Lower lobe of right lung (tissue), 2 donors: ENCODE results near the gene RAB6B. TPM values are rescaled to one million over a fixed set of nuclear protein-coding genes. Genes with fewer than 3 reads are reported as not detected.

Experiments
- ATAC-seq, 2 donors: fragments of 200-7000 bp; cut with Tn5 transposase; one replicate each; pipeline ENCODE4 v1.9.1; 2020 to 2022; ENCODE audit warnings: mild to moderate bottlenecking in 2 of 2, moderate library complexity in 2 of 2
- DNase-seq: peaks from one replicate; pipeline ENCODE4 v3.0.0-alpha.2; 2020
- H3K27ac ChIP-seq: fragments of 200-600 bp; one replicate; pipeline ENCODE4 v1.8.0; 2022
- H3K27me3 ChIP-seq: fragments of 200-600 bp; one replicate; pipeline ENCODE4 v1.8.0; 2022; ENCODE audit warnings: low read depth
- H3K36me3 ChIP-seq: fragments of 200-600 bp; one replicate; pipeline ENCODE4 v1.8.0; 2022; ENCODE audit warnings: mild to moderate bottlenecking
- H3K4me1 ChIP-seq: fragments of 200-600 bp; one replicate; pipeline ENCODE4 v1.8.0; 2022
- H3K4me3 ChIP-seq: fragments of 200-600 bp; one replicate; pipeline ENCODE4 v1.8.0; 2022; ENCODE audit warnings: mild to moderate bottlenecking
- H3K9me3 ChIP-seq: fragments of 200-600 bp; one replicate; pipeline ENCODE4 v1.8.0; 2022
- intact Hi-C: fragments of 100-400 bp; cut with DNase I; formaldehyde crosslinking; loops from one replicate; pipeline ENCODE4 v1.11.0; 2022
- total RNA-seq: library from RNA; stranded (reverse); fragmentation: NEBNext Ultra II Directional; extraction: Animal tissue kit (Norgen Biotek cat#: 25700); gene quantifications from one replicate; pipeline ENCODE4 v1.2.1, GENCODE V29; 2021
- TF ChIP-seq, protein P1 (sequence below): fragments of 200-600 bp; IDR thresholded peaks from one replicate; pipeline ENCODE4 v1.8.0; 2022; ENCODE audit warnings: antibody characterized with exemption, mild to moderate bottlenecking
- donor health status: DM: no; HTN: yes; CAD: no; lungs with severe emphysema.

Gene RAB6B
- total RNA-seq, 1 donor from 2014 or later = 5.5 TPM

DNA sequence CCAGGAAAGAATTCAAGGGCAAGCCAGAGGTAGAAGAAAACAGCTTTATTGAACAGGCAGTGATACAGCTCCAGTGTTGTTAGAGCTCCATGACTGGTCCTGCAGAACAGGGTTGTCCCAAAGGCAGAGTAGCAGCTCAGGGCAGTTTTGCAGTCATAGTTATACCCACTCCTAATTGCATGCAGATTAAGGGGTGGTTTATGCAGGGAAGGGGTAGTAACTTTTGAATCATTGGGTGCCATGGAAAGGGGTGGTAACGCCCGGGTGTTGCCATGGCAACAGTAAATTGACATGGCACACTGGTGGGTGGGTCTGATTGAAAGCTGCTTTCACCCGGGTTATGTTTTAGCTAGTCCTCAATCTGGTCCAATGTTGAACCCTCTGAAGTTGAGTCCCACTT is 9.7 kb upstream of the RAB6B start:
- Histone ChIP-seq H3K9me3 (no peaks in the 10 kb centered on the region), H3K27me3 (no peaks in the 10 kb centered on the region), H3K4me3 (no peak overlapping the region), H3K36me3 (no peaks in the 10 kb centered on the region), H3K27ac (no peak overlapping the region), H3K4me1 (no peaks in the 10 kb centered on the region)
- TF ChIP-seq, protein P1, sequence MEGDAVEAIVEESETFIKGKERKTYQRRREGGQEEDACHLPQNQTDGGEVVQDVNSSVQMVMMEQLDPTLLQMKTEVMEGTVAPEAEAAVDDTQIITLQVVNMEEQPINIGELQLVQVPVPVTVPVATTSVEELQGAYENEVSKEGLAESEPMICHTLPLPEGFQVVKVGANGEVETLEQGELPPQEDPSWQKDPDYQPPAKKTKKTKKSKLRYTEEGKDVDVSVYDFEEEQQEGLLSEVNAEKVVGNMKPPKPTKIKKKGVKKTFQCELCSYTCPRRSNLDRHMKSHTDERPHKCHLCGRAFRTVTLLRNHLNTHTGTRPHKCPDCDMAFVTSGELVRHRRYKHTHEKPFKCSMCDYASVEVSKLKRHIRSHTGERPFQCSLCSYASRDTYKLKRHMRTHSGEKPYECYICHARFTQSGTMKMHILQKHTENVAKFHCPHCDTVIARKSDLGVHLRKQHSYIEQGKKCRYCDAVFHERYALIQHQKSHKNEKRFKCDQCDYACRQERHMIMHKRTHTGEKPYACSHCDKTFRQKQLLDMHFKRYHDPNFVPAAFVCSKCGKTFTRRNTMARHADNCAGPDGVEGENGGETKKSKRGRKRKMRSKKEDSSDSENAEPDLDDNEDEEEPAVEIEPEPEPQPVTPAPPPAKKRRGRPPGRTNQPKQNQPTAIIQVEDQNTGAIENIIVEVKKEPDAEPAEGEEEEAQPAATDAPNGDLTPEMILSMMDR = no peak
- DNase-seq = no peak
- no peak for ATAC-seq
- intact Hi-C loops = no loop called here

DNA sequence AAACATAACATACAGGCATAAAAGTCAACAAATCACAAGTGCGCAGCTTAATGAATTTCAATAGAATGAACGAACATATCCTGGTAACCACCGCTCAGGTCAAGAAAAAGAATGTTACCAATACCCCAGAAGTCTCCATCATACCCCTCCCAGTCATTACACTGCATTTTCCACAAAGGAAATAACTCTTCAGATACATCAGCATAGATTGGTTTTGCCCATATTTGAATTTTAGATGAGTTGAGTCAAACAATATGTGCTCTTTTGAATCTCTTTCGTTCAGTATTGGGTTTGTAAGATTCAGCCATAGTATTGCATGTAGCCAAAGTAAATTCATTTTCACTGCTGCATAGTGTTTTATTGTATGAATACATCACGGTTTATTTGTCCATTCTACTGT is 6.2 kb upstream of the RAB6B start:
- Histone ChIP-seq H3K27me3 (no peaks in the 10 kb centered on the region), H3K27ac (no peak overlapping the region), H3K36me3 (no peaks in the 10 kb centered on the region), H3K4me1 (no peaks in the 10 kb centered on the region), H3K9me3 (no peaks in the 10 kb centered on the region), H3K4me3 (no peak overlapping the region)
- ATAC-seq = no peak
- no peak for DNase-seq
- TF ChIP-seq, protein P1 = no peak
- intact Hi-C loops = no loop called here

DNA sequence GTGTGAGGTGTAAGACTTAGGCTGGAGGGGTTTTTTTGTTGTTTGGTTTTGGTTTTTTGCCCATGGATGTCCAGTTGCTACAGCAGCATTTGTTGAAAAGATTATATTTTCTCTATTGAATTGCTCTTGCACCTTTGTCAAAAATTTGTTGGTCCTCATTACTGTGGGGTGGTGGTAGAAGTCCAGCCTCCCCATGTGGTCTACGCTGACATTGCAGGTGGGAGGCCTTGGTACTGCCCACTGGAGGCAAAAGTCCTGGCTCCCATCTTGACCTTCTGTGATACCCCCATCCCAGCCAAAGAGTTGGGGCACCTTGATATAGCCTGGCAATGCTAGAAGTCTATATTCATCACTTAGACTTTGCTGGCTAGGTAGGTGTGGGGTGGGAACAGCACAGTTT is 5.4 kb upstream of the RAB6B start:
- Histone ChIP-seq H3K27ac (no peak overlapping the region), H3K4me3 (no peak overlapping the region), H3K9me3 (no peaks in the 10 kb centered on the region), H3K4me1 (peaks cover 4% of the 10 kb centered on the region), H3K36me3 (no peaks in the 10 kb centered on the region), H3K27me3 (peaks cover 5% of the 10 kb centered on the region)
- TF ChIP-seq, protein P1 = no peak
- ATAC-seq (no peak), DNase-seq (no peak)
- intact Hi-C loops = no loop called here

DNA sequence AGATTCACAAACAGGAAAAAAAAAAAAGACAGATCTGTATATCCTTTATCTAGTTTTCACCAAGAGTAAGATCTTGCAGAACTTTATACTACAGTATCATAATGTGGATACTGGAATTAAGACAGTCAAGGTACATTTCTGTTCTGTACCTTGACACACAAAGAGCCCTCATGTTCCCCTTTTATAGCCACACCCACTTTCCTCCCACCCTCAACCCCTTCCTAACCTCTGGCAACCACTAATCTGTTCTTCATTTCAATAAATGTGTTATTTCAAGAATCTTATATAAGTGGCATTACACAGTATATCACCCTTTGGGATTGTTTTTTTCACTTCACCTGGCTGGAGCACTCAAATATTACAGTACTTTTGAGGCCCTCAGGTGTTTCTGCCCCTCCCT is 3.6 kb upstream of the RAB6B start:
- Histone ChIP-seq H3K27me3 (peaks cover 17% of the 10 kb centered on the region), H3K4me3 (no peak overlapping the region), H3K4me1 (peaks cover 18% of the 10 kb centered on the region), H3K27ac (no peak overlapping the region), H3K9me3 (no peaks in the 10 kb centered on the region), H3K36me3 (no peaks in the 10 kb centered on the region)
- TF ChIP-seq, protein P1 = no peak
- DNase-seq = no peak
- ATAC-seq = no peak
- intact Hi-C loops = no loop called here

DNA sequence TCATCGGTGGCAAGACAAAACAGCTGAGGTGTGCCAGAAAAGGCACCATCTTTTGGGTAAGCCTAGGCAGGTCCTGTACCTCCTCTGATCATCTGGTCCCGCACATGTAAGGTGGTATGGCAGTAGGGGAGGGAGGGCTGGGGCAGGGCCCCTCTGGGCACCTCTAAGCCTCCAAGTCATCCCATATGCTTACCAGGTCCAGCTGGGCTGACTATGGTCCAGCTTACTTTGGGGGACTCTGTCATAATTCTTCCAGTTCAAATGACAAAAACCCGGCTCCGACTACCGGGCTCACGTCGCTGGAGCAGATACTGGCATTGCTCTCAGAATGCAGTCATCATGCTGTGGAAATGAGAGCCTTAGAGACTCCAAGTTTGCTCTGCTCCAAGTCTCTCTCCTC is 1.9 kb upstream of the RAB6B start:
- Histone ChIP-seq H3K4me1 (peaks cover 20% of the 10 kb centered on the region), H3K9me3 (no peaks in the 10 kb centered on the region), H3K36me3 (no peaks in the 10 kb centered on the region), H3K27ac (no peak overlapping the region), H3K4me3 (no peak overlapping the region), H3K27me3 (peaks cover 22% of the 10 kb centered on the region)
- intact Hi-C loops = no loop called here
- TF ChIP-seq, protein P1 = no peak
- ATAC-seq (no peak), DNase-seq (no peak)
